Activated gamma-delta T cell treated with Interleukin-2 at 50 U/mL for 16 hours (primary cell): ENCODE data around the gene CACNA2D3.

Experiments used
- DNase-seq: peaks from one replicate; pipeline ENCODE4 v3.0.0-alpha.2; 2020

The CACNA2D3 gene

GRCh38 chr3:54488297-54488696 is 365.9 kb downstream of the CACNA2D3 start:
- no peak for DNase-seq

DNA sequence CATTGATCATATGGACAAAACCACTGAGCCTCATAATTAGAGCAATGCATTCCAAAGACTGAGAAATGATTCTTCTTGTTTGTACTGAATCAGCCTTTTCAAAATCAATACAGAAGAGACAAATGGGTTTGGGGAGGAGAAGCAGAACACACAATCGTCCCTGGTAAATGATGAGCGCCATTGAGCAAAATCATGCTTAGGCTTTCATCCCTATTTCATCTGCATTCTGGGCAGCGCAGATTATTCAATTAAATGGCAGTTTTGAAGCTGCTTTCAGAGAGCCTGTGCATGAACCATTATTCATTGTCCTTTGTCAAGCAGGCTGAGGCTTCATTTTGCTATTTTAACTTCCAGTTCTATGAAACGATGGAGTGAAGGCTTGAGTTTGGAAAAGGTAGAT is 371.9 kb downstream of the CACNA2D3 start:
- no peak for DNase-seq

GRCh38 chr3:54506603-54507002 is 384.3 kb downstream of the CACNA2D3 start:
- no peak for DNase-seq

GRCh38 chr3:54507876-54508460 is 385.6 kb downstream of the CACNA2D3 start:
- DNase-seq = no peak

GRCh38 chr3:54510506-54510905 is 388.2 kb downstream of the CACNA2D3 start:
- no peak for DNase-seq

- no peak for DNase-seq
These were observed 389.5 kb downstream of the CACNA2D3 start for GRCh38 chr3:54511766-54512365.

- DNase-seq = no peak
These were observed 391.7 kb downstream of the CACNA2D3 start for GRCh38 chr3:54514006-54514405.

DNA sequence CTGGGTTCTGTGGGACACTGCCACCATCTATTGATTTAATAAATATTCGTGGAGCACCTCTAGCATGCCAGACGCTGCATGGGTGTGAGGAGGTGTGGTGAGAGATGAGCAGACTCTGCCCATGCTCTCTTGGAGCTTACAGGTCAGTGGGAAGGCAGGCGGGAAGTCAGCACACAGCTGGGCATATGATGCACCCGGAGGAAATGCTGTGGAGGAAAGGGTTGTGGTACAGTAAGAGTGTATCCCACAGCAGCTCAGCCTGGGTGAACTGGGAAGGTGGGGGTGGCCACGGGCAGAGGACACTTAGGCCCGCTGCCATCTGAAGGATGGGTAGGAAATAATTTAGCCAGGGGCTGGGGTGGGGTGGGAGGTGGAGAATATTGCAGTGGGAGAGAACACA is 392.1 kb downstream of the CACNA2D3 start:
- no peak for DNase-seq

DNA sequence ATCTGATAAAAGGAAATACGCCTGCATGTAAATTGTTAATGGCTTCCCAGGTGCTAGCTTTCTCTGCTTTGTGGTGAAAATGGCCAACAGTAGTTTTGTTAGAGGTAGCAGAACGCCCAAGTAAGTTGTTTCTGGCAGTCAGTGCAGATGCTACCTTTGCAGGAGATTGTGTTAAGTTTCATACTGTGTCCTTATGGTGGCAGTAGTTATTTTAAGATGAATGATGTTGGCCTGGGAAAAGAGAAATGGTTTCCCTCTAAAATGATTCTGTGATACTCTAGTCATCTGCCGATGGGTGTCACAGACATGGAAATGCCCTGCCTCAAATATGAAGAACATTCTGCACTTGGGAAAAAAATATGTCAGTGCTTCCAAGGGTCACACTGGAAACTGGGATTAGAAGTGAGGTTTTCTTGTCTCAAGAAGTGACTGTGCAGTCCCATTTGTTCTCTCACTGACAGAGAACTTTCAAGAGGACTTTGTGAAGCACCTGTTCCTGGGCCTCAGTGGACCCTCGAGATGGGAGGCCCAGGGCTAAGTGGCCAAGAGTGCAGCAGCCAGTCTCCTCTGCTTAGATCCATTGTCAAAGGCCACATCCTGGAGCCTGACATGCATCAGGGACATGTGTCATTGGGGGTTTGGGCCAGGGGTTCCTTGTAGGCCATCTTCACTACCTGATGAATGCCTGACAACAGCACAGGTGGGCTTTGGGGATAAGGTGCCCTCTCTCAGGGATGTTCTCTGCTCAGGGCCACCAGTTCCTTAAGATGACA is 393.3 kb downstream of the CACNA2D3 start:
- DNase-seq = no peak

GRCh38 chr3:54517424-54517823 is 395.1 kb downstream of the CACNA2D3 start:
- no peak for DNase-seq

- DNase-seq = no peak
These were observed 395.8 kb downstream of the CACNA2D3 start for GRCh38 chr3:54518011-54518675.

GRCh38 chr3:54519493-54519892 is 397.1 kb downstream of the CACNA2D3 start:
- no peak for DNase-seq

GRCh38 chr3:54520060-54520459 is 397.7 kb downstream of the CACNA2D3 start:
- no peak for DNase-seq

GRCh38 chr3:54527521-54527920 is 405.2 kb downstream of the CACNA2D3 start:
- no peak for DNase-seq

- no peak for DNase-seq
These were observed 405.6 kb downstream of the CACNA2D3 start for GRCh38 chr3:54527953-54528352.

- no peak for DNase-seq
These were observed 406.3 kb downstream of the CACNA2D3 start for GRCh38 chr3:54528668-54529067.

- no peak for DNase-seq
These were observed 407.7 kb downstream of the CACNA2D3 start for GRCh38 chr3:54530091-54530490.

DNA sequence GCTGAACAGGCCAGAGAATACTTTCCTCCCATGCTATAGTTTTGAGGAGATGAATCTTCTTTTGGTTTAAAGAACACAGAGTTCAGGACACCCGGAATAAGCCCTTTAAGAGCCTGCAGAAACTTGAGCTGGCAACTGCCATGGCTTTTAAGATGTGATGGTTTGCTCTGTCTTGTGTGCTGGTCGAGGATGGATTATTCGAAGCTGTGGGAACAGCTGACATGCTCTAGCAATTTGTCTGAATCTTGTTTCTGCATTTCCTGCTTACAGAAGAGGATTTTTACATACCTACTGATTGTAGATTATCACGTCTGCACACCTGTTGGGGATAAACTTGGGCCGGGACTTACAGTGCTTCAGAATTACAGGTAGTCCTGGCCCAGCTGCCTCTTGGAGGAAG is 408.6 kb downstream of the CACNA2D3 start:
- no peak for DNase-seq

DNA sequence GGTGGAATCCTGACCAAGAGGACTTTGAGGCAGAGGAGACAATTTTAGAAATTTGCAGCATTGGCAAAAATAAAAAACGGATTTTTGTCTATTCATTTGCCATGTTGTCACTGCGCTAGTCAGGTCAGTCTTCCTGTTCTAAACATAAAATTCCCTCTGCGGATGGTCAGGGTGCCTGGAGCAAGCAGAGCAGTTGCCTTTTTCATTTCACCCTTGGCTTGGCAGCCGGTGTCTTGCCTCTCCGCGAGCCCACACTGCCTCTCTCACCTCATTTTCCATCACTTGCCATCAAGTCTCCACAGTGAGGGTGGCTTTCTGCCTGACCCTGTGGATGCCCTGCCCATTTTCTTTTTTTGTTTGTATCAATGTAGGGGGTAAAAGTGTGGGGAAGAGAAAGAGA is 409.4 kb downstream of the CACNA2D3 start:
- DNase-seq = no peak

GRCh38 chr3:54533856-54534255 is 411.5 kb downstream of the CACNA2D3 start:
- DNase-seq = no peak

DNA sequence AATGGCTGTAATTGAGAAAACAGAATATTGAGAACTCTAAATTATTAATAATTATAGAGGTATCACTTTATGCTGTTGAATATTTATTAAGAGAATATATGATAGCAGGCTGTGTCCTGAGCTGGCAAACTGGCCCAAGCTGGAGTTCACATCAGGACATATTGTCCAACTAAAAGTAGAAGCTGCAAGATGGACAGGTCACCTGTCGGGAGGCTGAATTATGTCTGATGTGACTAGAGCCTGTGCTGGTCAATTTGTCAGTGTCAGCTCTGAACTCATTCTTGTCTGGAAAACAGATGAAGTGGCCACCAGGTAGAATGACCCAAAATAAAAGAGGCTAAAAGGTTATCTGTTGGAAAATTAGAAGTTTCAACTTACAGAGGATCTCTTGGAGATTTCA is 413.3 kb downstream of the CACNA2D3 start:
- no peak for DNase-seq

- DNase-seq = no peak
These were observed 414.1 kb downstream of the CACNA2D3 start for GRCh38 chr3:54536450-54536849.

DNA sequence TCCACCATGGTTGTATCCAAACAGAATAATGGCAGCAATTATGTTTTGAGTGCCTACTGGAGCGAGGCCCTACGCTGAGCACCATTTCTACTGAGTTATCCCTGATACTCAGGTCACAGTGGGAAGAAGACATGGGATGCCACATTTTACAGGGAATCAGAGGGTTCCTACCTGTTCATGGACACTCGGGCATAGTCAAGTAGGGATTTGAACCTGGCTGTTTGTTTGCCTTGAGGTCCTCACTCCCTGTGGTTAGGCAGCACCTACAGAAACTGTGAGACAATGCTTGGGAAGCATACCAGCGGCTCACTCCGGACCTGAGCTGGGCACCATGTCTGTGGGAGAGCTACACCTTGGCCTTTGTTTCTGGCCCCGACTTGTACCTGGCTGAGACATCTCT is 415.2 kb downstream of the CACNA2D3 start:
- DNase-seq = no peak

DNA sequence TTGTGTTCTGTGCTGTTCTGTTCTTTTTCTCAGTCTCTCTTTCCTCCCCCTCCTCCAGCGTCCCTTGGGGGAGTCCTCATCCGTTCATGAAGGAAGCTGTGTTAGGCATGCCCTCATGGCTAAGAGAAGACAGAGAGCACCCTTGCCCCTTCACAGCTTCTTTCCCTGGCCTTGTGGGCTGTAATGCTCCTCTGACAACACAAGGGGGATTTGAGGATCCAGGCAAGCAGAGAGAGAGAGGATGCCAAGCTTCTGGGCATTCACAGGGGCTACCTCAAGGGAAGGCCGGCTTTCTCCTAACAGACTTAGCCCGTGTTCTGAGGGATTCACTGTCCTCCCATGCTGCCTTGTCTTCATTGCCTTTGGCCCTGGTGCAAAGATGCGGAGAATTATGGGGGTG is 416.0 kb downstream of the CACNA2D3 start:
- DNase-seq = no peak
